ENCODE measurements around the gene SMIM22.

SMIM22 gene

DNA sequence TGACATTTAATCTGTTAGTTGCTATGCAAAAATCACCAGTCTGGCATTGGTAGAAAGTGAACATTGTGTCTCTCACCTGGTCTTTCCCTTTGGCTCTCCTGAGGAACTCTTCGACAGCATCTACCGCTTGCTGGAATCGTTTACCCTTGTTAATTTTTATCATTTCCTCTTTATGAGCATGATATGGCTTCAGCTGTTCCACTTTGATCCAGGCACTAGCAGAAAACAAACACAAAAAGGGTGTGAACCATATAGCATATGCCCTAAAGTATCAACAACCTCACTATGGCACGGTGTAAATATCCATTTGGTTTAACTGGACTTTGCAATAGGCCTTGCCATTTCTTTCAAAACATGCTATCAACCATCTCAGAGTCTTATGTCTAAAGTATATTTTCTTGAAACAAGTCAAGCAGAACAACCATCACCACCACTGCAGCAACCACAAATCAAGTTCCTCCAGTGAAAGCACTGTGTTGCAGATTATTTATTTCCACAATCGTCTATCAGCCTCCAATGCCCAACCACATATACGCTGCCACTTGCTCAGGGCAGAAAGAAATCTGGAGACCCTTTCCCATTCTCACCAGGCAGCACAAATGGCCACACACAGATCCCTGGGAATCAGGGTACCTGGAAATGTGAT is 37.7 kb downstream of the SMIM22 start:
- H3K36me3 ChIP-seq (replicated peaks in 1 of 2; ENCODE audit: control insufficient read depth in 2 of 2, insufficient read depth in 2 of 2, low read length in 2 of 2) = peaks cover 49 to 93% of the 10 kb centered on the region in 2 donors
- no peak overlapping the region for H2AK5ac ChIP-seq (ENCODE audit: low read depth, low read length)
- peaks cover 3% of the 10 kb centered on the region for H3K79me1 ChIP-seq (ENCODE audit: low read depth, low read length)
- H3K27me3 ChIP-seq (ENCODE audit: control insufficient read depth in 3 of 3, insufficient read depth in 3 of 3, low read depth in 1 of 3, low read length in 3 of 3) = no peaks in the 10 kb centered on the region
- no CpG with 5 or more reads among the region's 6 CpGs for WGBS, 2 donors (ENCODE audit: extremely low coverage in 2 of 2, insufficient read length in 2 of 2, insufficient replicate concordance in 1 of 2)
- H3K9ac ChIP-seq (ENCODE audit: low read depth, low read length, poor library complexity) = no peak overlapping the region
- no peak overlapping the region for H3K4ac ChIP-seq (ENCODE audit: low read length)
- H2BK15ac ChIP-seq (ENCODE audit: low read length) = no peak overlapping the region
- peaks cover 0 to 1% of the 10 kb centered on the region in 2 donors for H3K9me3 ChIP-seq (replicated peaks in 1 of 2; ENCODE audit: control insufficient read depth in 2 of 2, insufficient read depth in 1 of 2, low read depth in 1 of 2, low read length in 2 of 2)
- H3K27ac ChIP-seq (replicated peaks; ENCODE audit: low read length) = no peak overlapping the region
- no peak overlapping the region for H2BK5ac ChIP-seq (ENCODE audit: low read length)
- H3K14ac ChIP-seq (ENCODE audit: low read length) = no peak overlapping the region
- no peak for DNase-seq (ENCODE audit: low spot score)
- H4K91ac ChIP-seq (ENCODE audit: low read depth, low read length, poor library complexity) = no peak overlapping the region
- H2BK120ac ChIP-seq (ENCODE audit: low read depth, low read length) = no peak overlapping the region
- H2BK12ac ChIP-seq (ENCODE audit: low read length) = no peak overlapping the region
- H4K8ac ChIP-seq (ENCODE audit: low read depth, low read length) = no peak overlapping the region
- no peak overlapping the region for H3K23ac ChIP-seq (ENCODE audit: low read depth, low read length, poor library complexity)
- no peak overlapping the region for H3K4me2 ChIP-seq (ENCODE audit: insufficient read depth, low read length, poor library complexity, severe bottlenecking)
- H3K4me3 ChIP-seq (ENCODE audit: low read length in 2 of 2) = no peak overlapping the region
- H3K4me1 ChIP-seq (ENCODE audit: control insufficient read depth in 2 of 2, insufficient read depth in 1 of 2, low read depth in 1 of 2, low read length in 2 of 2) = no peaks in the 10 kb centered on the region
- H3K18ac ChIP-seq (ENCODE audit: low read length) = no peak overlapping the region
- no peak overlapping the region for H2AFZ ChIP-seq (ENCODE audit: low read length)

DNA sequence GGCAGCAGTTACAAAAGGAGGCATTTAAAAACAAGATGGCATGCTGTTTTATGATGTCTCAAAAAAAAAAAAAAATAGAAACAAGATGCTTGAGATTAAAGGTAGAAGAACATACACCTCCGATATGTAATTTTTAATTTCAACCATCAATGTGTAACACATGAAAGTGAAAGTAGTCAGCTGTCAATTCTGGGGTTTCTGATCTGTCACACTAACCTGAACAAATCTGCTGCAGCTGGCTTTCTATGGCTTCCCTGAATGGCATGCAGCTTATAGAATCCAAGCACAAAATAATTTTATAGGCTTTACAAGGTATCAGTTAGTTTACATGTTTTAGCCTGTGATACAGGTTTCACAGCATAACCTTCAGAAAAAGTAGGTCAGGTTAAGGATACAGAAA is 38.4 kb downstream of the SMIM22 start:
- Histone ChIP-seq H2AK5ac (ENCODE audit: low read depth, low read length) (no peak overlapping the region), H2BK120ac (ENCODE audit: low read depth, low read length) (no peak overlapping the region), H3K4me1 (ENCODE audit: control insufficient read depth in 2 of 2, insufficient read depth in 1 of 2, low read depth in 1 of 2, low read length in 2 of 2) (no peaks in the 10 kb centered on the region), H3K18ac (ENCODE audit: low read length) (no peak overlapping the region), H3K27me3 (ENCODE audit: control insufficient read depth in 3 of 3, insufficient read depth in 3 of 3, low read depth in 1 of 3, low read length in 3 of 3) (no peaks in the 10 kb centered on the region), H3K4ac (ENCODE audit: low read length) (no peak overlapping the region), H3K79me1 (ENCODE audit: low read depth, low read length) (peaks cover 3% of the 10 kb centered on the region), H4K91ac (ENCODE audit: low read depth, low read length, poor library complexity) (no peak overlapping the region), H2BK15ac (ENCODE audit: low read length) (no peak overlapping the region), H3K36me3 (replicated peaks in 1 of 2; ENCODE audit: control insufficient read depth in 2 of 2, insufficient read depth in 2 of 2, low read length in 2 of 2) (peaks cover 50 to 95% of the 10 kb centered on the region in 2 donors), H3K14ac (ENCODE audit: low read length) (no peak overlapping the region), H3K9me3 (replicated peaks in 1 of 2; ENCODE audit: control insufficient read depth in 2 of 2, insufficient read depth in 1 of 2, low read depth in 1 of 2, low read length in 2 of 2) (peaks cover 0 to 1% of the 10 kb centered on the region in 2 donors), H3K4me2 (ENCODE audit: insufficient read depth, low read length, poor library complexity, severe bottlenecking) (no peak overlapping the region), H3K4me3 (ENCODE audit: low read length in 2 of 2) (no peak overlapping the region), H3K23ac (ENCODE audit: low read depth, low read length, poor library complexity) (no peak overlapping the region), H2AFZ (ENCODE audit: low read length) (no peak overlapping the region), H4K8ac (ENCODE audit: low read depth, low read length) (no peak overlapping the region), H3K27ac (replicated peaks; ENCODE audit: low read length) (no peak overlapping the region), H3K9ac (ENCODE audit: low read depth, low read length, poor library complexity) (no peak overlapping the region), H2BK12ac (ENCODE audit: low read length) (no peak overlapping the region), H2BK5ac (ENCODE audit: low read length) (no peak overlapping the region)
- WGBS, 2 donors (ENCODE audit: extremely low coverage in 2 of 2, insufficient read length in 2 of 2, insufficient replicate concordance in 1 of 2) = no CpG with 5 or more reads among the region's 1 CpG
- no peak for DNase-seq (ENCODE audit: low spot score)

DNA sequence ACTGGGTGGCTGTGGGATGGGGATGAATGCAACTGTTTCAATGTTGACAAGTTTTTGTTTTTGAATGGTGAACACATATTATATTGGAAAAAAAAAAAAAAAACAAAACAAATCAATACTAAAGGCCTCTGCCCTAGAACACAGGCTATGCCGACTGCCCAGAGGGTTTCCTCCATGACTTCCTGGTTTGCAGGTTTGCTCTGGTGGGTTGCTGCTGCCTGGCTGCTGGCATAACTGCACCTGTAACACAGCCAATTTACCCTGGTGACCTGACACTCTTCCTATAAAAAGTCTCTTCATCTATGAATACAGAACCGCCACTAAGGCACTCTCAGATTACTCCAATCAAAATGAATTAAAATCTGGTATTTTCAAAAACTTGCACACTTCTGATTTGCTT is 41.6 kb downstream of the SMIM22 start:
- Histone ChIP-seq H3K36me3 (replicated peaks in 1 of 2; ENCODE audit: control insufficient read depth in 2 of 2, insufficient read depth in 2 of 2, low read length in 2 of 2) (peaks cover 47 to 97% of the 10 kb centered on the region in 2 donors), H3K9me3 (replicated peaks in 1 of 2; ENCODE audit: control insufficient read depth in 2 of 2, insufficient read depth in 1 of 2, low read depth in 1 of 2, low read length in 2 of 2) (no peaks in the 10 kb centered on the region), H2BK12ac (ENCODE audit: low read length) (no peak overlapping the region), H3K23ac (ENCODE audit: low read depth, low read length, poor library complexity) (no peak overlapping the region), H3K4ac (ENCODE audit: low read length) (no peak overlapping the region), H3K4me3 (ENCODE audit: low read length in 2 of 2) (no peak overlapping the region), H2BK15ac (ENCODE audit: low read length) (no peak overlapping the region), H2BK120ac (ENCODE audit: low read depth, low read length) (no peak overlapping the region), H2BK5ac (ENCODE audit: low read length) (no peak overlapping the region), H3K9ac (ENCODE audit: low read depth, low read length, poor library complexity) (no peak overlapping the region), H3K14ac (ENCODE audit: low read length) (no peak overlapping the region), H4K91ac (ENCODE audit: low read depth, low read length, poor library complexity) (no peak overlapping the region), H3K4me2 (ENCODE audit: insufficient read depth, low read length, poor library complexity, severe bottlenecking) (no peak overlapping the region), H3K27me3 (ENCODE audit: control insufficient read depth in 3 of 3, insufficient read depth in 3 of 3, low read depth in 1 of 3, low read length in 3 of 3) (no peaks in the 10 kb centered on the region), H2AK5ac (ENCODE audit: low read depth, low read length) (no peak overlapping the region), H3K18ac (ENCODE audit: low read length) (no peak overlapping the region), H3K4me1 (ENCODE audit: control insufficient read depth in 2 of 2, insufficient read depth in 1 of 2, low read depth in 1 of 2, low read length in 2 of 2) (no peaks in the 10 kb centered on the region), H3K79me1 (ENCODE audit: low read depth, low read length) (peaks cover 3% of the 10 kb centered on the region), H2AFZ (ENCODE audit: low read length) (no peak overlapping the region), H4K8ac (ENCODE audit: low read depth, low read length) (no peak overlapping the region), H3K27ac (replicated peaks; ENCODE audit: low read length) (no peak overlapping the region)
- DNase-seq (ENCODE audit: low spot score) = no peak
- WGBS, 2 donors (ENCODE audit: extremely low coverage in 2 of 2, insufficient read length in 2 of 2, insufficient replicate concordance in 1 of 2) = no CpG with 5 or more reads among the region's 2 CpGs

DNA sequence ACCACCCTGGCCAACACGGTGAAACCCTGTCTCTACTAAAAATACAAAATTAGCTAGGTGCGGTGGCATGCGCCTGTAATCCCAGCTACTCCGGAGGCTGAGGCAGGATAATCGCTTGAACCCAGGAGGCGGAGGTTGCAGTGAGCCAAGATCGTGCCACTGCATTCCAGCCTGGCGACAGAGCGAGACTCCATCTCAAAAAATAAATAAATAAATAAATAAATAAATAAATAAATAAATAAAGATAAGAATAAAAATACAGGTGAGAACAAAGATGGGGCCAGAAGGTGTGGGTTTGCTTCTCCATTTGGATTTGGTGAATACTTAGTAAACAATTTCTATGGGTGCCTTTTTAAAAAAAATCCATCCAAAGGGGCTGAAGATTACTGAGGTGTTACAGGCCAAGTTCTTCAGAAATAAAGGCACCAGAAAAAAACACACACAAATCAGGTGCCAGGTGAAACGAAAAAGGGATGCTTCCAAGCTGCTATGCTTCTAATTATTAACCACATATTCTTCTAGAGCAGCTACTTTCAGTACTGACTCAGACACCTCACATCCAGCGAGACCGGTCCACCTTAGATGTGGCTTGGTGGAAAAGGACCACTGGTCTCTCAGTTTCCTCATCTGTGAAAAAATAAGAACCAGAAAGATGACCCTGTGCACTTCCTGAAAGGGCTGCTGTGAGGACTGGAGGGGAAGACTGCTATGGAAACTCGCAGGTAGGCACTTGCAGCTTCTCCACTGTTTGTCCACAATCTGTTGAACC is 42.7 kb downstream of the SMIM22 start:
- Histone ChIP-seq H3K36me3 (replicated peaks in 1 of 2; ENCODE audit: control insufficient read depth in 2 of 2, insufficient read depth in 2 of 2, low read length in 2 of 2) (peaks cover 42 to 97% of the 10 kb centered on the region in 2 donors), H3K27ac (replicated peaks; ENCODE audit: low read length) (no peak overlapping the region), H3K9ac (ENCODE audit: low read depth, low read length, poor library complexity) (no peak overlapping the region)

More for the DNA sequence above, 42.7 kb downstream of the SMIM22 start:
- Histone ChIP-seq H3K4ac (ENCODE audit: low read length) (no peak overlapping the region), H2BK12ac (ENCODE audit: low read length) (no peak overlapping the region), H2BK15ac (ENCODE audit: low read length) (no peak overlapping the region), H3K9me3 (replicated peaks in 1 of 2; ENCODE audit: control insufficient read depth in 2 of 2, insufficient read depth in 1 of 2, low read depth in 1 of 2, low read length in 2 of 2) (no peaks in the 10 kb centered on the region), H3K4me3 (ENCODE audit: low read length in 2 of 2) (no peak overlapping the region), H2BK120ac (ENCODE audit: low read depth, low read length) (no peak overlapping the region), H3K79me1 (ENCODE audit: low read depth, low read length) (peaks cover 3% of the 10 kb centered on the region), H4K91ac (ENCODE audit: low read depth, low read length, poor library complexity) (no peak overlapping the region), H3K4me2 (ENCODE audit: insufficient read depth, low read length, poor library complexity, severe bottlenecking) (no peak overlapping the region), H2AFZ (ENCODE audit: low read length) (no peak overlapping the region), H3K4me1 (ENCODE audit: control insufficient read depth in 2 of 2, insufficient read depth in 1 of 2, low read depth in 1 of 2, low read length in 2 of 2) (no peaks in the 10 kb centered on the region), H3K14ac (ENCODE audit: low read length) (no peak overlapping the region), H2BK5ac (ENCODE audit: low read length) (no peak overlapping the region), H3K18ac (ENCODE audit: low read length) (no peak overlapping the region), H4K8ac (ENCODE audit: low read depth, low read length) (no peak overlapping the region), H2AK5ac (ENCODE audit: low read depth, low read length) (no peak overlapping the region), H3K27me3 (ENCODE audit: control insufficient read depth in 3 of 3, insufficient read depth in 3 of 3, low read depth in 1 of 3, low read length in 3 of 3) (no peaks in the 10 kb centered on the region), H3K23ac (ENCODE audit: low read depth, low read length, poor library complexity) (no peak overlapping the region)
- no peak for DNase-seq (ENCODE audit: low spot score)
- no CpG with 5 or more reads among the region's 13 CpGs for WGBS, 2 donors (ENCODE audit: extremely low coverage in 2 of 2, insufficient read length in 2 of 2, insufficient replicate concordance in 1 of 2)

Data from neuronal stem cell (in vitro differentiated cells).